ENCODE data around the gene PINLYP. TPM values are rescaled to one million over a fixed set of nuclear protein-coding genes. Genes with fewer than 3 reads are reported as not detected.

Gene PINLYP
- total and polyA plus RNA-seq, 9 of the 15 experiments (the other 6 are each of a cell fraction or from before 2014, with no cell fraction given) = 1.00 to 6.7 (median 2.2) TPM

DNA sequence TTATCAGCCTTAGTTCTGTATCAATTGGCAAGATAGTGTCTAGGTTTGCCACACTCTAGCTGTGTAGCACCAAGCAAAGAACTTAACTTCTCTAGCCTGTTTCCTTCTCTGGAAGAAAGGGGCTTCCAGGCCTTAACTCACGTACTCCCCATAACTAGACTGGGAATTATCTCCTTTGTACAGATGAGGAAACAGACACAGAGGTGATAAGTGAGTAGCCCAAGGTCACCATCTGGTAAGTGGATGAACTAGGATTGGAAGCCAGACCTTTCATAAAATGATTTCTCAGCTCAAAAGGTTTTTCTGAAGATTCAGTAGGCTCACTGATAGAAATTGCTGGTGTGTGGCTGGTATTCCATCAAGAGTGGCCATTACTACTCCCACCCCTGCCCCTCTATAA, 40.7 kb downstream of the PINLYP start (continued):
- TF ChIP-seq TSC22D4 (tag; IDR thresholded peaks at IDR 0.05) (no peak), ZSCAN32 (CRISPR knock-in tag; IDR thresholded peaks at IDR 0.05) (no peak), HNRNPLL (IDR thresholded peaks at IDR 0.05; ENCODE audit: low read depth, low read length, poor library complexity, severe bottlenecking) (no peak), ZNF717 (CRISPR knock-in tag; IDR thresholded peaks at IDR 0.05) (no peak), EP400 (IDR thresholded peaks at IDR 0.05) (0 out of 2 replicates have a peak, but pooled peaks have one; percentile 30), ZNF124 (CRISPR knock-in tag; IDR thresholded peaks at IDR 0.05) (no peak), ZKSCAN8 (CRISPR knock-in tag; IDR thresholded peaks at IDR 0.05) (no peak), STAG1 (CRISPR knock-in tag; IDR thresholded peaks at IDR 0.05; ENCODE audit: borderline replicate concordance) (no peak), POLR2AphosphoS5 (IDR thresholded peaks at IDR 0.05; ENCODE audit: control insufficient read depth, insufficient read depth, low read depth, low read length) (peak; percentile 78), RUNX1 (IDR thresholded peaks at IDR 0.05; ENCODE audit: low read depth) (no peak), NCOR1 (IDR thresholded peaks at IDR 0.05) (peak; percentile 81), CREB1 (IDR thresholded peaks at IDR 0.05) (no peak), CREB1 (CRISPR knock-in tag; IDR thresholded peaks at IDR 0.05) (no peak), RCOR1 (IDR thresholded peaks at IDR 0.05; ENCODE audit: borderline replicate concordance in 1 of 2, low read depth in 2 of 2, low read length in 2 of 2) (peak; percentile 48 to 93; a peak in 3 of 4 replicates), CCAR2 (IDR thresholded peaks at IDR 0.05; ENCODE audit: low read depth, low read length) (no peak), CEBPG (CRISPR knock-in tag; IDR thresholded peaks at IDR 0.05) (no peak), CEBPG (tag; conservative IDR thresholded peaks at IDR 0.05 in 1 of 2, IDR thresholded peaks at IDR 0.05 in 1 of 2) (no peak), DLX4 (CRISPR knock-in tag; IDR thresholded peaks at IDR 0.05) (no peak), HDGF (IDR thresholded peaks at IDR 0.05) (no peak), SMARCA4 (IDR thresholded peaks at IDR 0.05) (peak; percentile 73; the same call in 1 of the 2 replicates), ETS2 (tag; IDR thresholded peaks at IDR 0.05; ENCODE audit: borderline replicate concordance, poor library complexity, severe bottlenecking) (no peak), STAT6 (CRISPR knock-in tag; IDR thresholded peaks at IDR 0.05) (no peak), KLF16 (IDR thresholded peaks at IDR 0.05) (peak; percentile 76)
- TF ChIP-seq, protein P1, sequence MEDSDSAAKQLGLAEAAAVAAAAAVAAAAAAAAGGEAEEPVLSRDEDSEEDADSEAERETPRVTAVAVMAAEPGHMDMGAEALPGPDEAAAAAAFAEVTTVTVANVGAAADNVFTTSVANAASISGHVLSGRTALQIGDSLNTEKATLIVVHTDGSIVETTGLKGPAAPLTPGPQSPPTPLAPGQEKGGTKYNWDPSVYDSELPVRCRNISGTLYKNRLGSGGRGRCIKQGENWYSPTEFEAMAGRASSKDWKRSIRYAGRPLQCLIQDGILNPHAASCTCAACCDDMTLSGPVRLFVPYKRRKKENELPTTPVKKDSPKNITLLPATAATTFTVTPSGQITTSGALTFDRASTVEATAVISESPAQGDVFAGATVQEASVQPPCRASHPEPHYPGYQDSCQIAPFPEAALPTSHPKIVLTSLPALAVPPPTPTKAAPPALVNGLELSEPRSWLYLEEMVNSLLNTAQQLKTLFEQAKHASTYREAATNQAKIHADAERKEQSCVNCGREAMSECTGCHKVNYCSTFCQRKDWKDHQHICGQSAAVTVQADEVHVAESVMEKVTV (CRISPR knock-in tag; IDR thresholded peaks at IDR 0.05) = no peak
- TF ChIP-seq, protein P2, sequence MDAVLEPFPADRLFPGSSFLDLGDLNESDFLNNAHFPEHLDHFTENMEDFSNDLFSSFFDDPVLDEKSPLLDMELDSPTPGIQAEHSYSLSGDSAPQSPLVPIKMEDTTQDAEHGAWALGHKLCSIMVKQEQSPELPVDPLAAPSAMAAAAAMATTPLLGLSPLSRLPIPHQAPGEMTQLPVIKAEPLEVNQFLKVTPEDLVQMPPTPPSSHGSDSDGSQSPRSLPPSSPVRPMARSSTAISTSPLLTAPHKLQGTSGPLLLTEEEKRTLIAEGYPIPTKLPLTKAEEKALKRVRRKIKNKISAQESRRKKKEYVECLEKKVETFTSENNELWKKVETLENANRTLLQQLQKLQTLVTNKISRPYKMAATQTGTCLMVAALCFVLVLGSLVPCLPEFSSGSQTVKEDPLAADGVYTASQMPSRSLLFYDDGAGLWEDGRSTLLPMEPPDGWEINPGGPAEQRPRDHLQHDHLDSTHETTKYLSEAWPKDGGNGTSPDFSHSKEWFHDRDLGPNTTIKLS (IDR thresholded peaks at IDR 0.05; ENCODE audit: borderline replicate concordance, low read depth) = no peak

Measured in K562 (cell line).